Stimulated activated CD4-positive, alpha-beta T cell treated with anti-CD3 and anti-CD28 coated beads, TNF-alpha, amount 100 ng/mL, for 4 hours (primary cell): ENCODE measurements around the gene LAMA2.

Experiments
- DNase-seq, 3 experiments: peaks; one replicate each; pipeline ENCODE4 v3.0.0-alpha.2; 2020; ENCODE audit warnings: low read depth in 3 of 3

Gene LAMA2

GRCh38 chr6:129440691-129441090 lies 557.8 kb downstream of the LAMA2 start:
- DNase-seq, result no peak

GRCh38 chr6:129444683-129445082 lies 561.7 kb downstream of the LAMA2 start:
- no peak for DNase-seq

GRCh38 chr6:129446272-129447197 lies 563.6 kb downstream of the LAMA2 start:
- no peak for DNase-seq

GRCh38 chr6:129447198-129447565 lies 564.2 kb downstream of the LAMA2 start:
- no peak for DNase-seq

- no peak for DNase-seq
These were observed 566.0 kb downstream of the LAMA2 start for GRCh38 chr6:129448965-129449364.

GRCh38 chr6:129451187-129451586 lies 568.2 kb downstream of the LAMA2 start:
- no peak for DNase-seq

GRCh38 chr6:129453073-129453472 lies 570.1 kb downstream of the LAMA2 start:
- DNase-seq, result no peak

GRCh38 chr6:129454488-129454887 lies 571.5 kb downstream of the LAMA2 start:
- DNase-seq, result no peak

- no peak for DNase-seq
These were observed 572.3 kb downstream of the LAMA2 start for GRCh38 chr6:129455126-129455769.

- no peak for DNase-seq
These were observed 577.3 kb downstream of the LAMA2 start for GRCh38 chr6:129460221-129460620.

- DNase-seq, result no peak
These were observed 586.2 kb downstream of the LAMA2 start for GRCh38 chr6:129469070-129469662.

GRCh38 chr6:129472239-129472638 lies 589.3 kb downstream of the LAMA2 start:
- no peak for DNase-seq

GRCh38 chr6:129473546-129473945 lies 590.6 kb downstream of the LAMA2 start:
- no peak for DNase-seq

- no peak for DNase-seq
These were observed 592.7 kb downstream of the LAMA2 start for GRCh38 chr6:129475477-129476247.

GRCh38 chr6:129476248-129476564 lies 593.3 kb downstream of the LAMA2 start:
- DNase-seq, result no peak

GRCh38 chr6:129476810-129477209 lies 593.9 kb downstream of the LAMA2 start:
- DNase-seq, result no peak

GRCh38 chr6:129478379-129478778 lies 595.4 kb downstream of the LAMA2 start:
- no peak for DNase-seq

- no peak for DNase-seq
These were observed 598.8 kb downstream of the LAMA2 start for GRCh38 chr6:129481706-129482105.

GRCh38 chr6:129485746-129486145 lies 602.8 kb downstream of the LAMA2 start:
- no peak for DNase-seq

- DNase-seq, result no peak
These were observed 603.4 kb downstream of the LAMA2 start for GRCh38 chr6:129486327-129486726.

- no peak for DNase-seq
These were observed 605.4 kb downstream of the LAMA2 start for GRCh38 chr6:129488313-129488712.

GRCh38 chr6:129489215-129489765 lies 606.4 kb downstream of the LAMA2 start:
- no peak for DNase-seq
